HEK293 (cell line): ENCODE measurements around the gene TBC1D30.

ENCODE experiments used
- BCL11A ChIP-seq: fragments of 450-650 bp; formaldehyde crosslinking; IDR thresholded peaks from 2 replicates; pipeline ENCODE4 v1.5.1; 2016; ENCODE audit warnings: low read depth, missing biosample characterization, missing genetic modification characterization
- GLI4 ChIP-seq: fragments of 450-650 bp; formaldehyde crosslinking; IDR thresholded peaks from 2 replicates; pipeline ENCODE4 v1.5.1; 2016; ENCODE audit warnings: missing biosample characterization, missing genetic modification characterization
- HOXA7 ChIP-seq: sonication (generic); formaldehyde crosslinking; IDR thresholded peaks from 2 replicates; pipeline ENCODE4 v1.8.1; 2022; ENCODE audit warnings: missing genetic modification reagents, borderline replicate concordance
- RBAK ChIP-seq: fragments of 450-650 bp; formaldehyde crosslinking; IDR thresholded peaks from 2 replicates; pipeline ENCODE4 v1.5.1; 2016; ENCODE audit warnings: missing biosample characterization, missing genetic modification characterization
- ZNF2 ChIP-seq: fragments of 450-650 bp; formaldehyde crosslinking; IDR thresholded peaks from 2 replicates; pipeline ENCODE4 v1.5.1; 2016; ENCODE audit warnings: missing biosample characterization, missing genetic modification characterization
- ZNF223 ChIP-seq: fragments of 450-650 bp; formaldehyde crosslinking; IDR thresholded peaks from 2 replicates; pipeline ENCODE4 v1.5.1; 2016; ENCODE audit warnings: missing biosample characterization, missing genetic modification characterization
- ZNF555 ChIP-seq: fragments of 450-650 bp; formaldehyde crosslinking; conservative IDR thresholded peaks from 2 replicates; pipeline ENCODE4 v1.5.1; 2017; ENCODE audit warnings: missing biosample characterization, mild to moderate bottlenecking, missing genetic modification characterization, inconsistent platforms
- TF ChIP-seq, protein P1 (sequence below): fragments of 450-650 bp; formaldehyde crosslinking; IDR thresholded peaks from 2 replicates; pipeline ENCODE4 v1.5.1; 2016; ENCODE audit warnings: missing biosample characterization, missing genetic modification characterization
- TF ChIP-seq, protein P2 (sequence below): fragments of 450-650 bp; formaldehyde crosslinking; IDR thresholded peaks from 2 replicates; pipeline ENCODE4 v1.5.1; 2016; ENCODE audit warnings: missing biosample characterization, missing genetic modification characterization, low read depth

DNA sequence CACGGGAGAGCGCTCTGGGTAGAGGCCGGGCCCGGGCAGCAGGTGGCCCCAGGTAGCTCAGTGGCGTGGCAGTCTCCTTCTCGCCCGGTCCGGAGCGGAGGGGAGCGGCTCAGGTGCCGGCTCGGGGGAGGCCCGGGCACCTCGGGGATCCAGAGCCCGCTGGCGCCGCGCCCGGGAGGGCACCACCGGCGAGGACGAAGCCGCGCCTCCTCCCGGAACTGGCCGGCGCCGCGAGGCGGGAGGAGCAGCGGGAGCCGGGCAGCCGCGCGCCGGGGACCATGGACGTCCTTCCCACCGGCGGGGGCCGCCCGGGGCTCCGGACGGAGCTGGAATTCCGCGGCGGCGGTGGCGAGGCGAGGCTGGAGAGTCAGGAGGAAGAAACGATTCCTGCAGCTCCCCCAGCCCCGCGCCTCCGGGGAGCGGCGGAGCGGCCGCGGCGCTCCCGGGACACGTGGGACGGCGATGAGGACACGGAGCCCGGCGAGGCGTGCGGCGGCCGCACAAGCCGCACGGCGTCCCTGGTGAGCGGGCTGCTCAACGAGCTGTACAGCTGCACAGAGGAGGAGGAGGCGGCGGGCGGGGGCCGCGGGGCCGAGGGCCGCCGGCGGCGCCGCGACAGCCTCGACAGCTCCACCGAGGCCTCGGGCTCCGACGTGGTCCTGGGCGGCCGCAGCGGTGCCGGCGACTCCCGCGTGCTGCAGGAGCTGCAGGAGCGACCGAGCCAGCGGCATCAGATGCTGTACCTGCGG, 43.7 kb upstream of the TBC1D30 start:
- TF ChIP-seq, protein P1, sequence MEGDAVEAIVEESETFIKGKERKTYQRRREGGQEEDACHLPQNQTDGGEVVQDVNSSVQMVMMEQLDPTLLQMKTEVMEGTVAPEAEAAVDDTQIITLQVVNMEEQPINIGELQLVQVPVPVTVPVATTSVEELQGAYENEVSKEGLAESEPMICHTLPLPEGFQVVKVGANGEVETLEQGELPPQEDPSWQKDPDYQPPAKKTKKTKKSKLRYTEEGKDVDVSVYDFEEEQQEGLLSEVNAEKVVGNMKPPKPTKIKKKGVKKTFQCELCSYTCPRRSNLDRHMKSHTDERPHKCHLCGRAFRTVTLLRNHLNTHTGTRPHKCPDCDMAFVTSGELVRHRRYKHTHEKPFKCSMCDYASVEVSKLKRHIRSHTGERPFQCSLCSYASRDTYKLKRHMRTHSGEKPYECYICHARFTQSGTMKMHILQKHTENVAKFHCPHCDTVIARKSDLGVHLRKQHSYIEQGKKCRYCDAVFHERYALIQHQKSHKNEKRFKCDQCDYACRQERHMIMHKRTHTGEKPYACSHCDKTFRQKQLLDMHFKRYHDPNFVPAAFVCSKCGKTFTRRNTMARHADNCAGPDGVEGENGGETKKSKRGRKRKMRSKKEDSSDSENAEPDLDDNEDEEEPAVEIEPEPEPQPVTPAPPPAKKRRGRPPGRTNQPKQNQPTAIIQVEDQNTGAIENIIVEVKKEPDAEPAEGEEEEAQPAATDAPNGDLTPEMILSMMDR (tag by site-specific recombination): peak; percentile 47
- TF ChIP-seq ZNF555 (no peak), ZNF2 (tag by site-specific recombination) (no peak), GLI4 (tag by site-specific recombination) (no peak), HOXA7 (CRISPR knock-in tag) (no peak), BCL11A (tag by site-specific recombination) (no peak), ZNF223 (tag by site-specific recombination) (no peak), RBAK (tag by site-specific recombination) (no peak)
- TF ChIP-seq, protein P2, sequence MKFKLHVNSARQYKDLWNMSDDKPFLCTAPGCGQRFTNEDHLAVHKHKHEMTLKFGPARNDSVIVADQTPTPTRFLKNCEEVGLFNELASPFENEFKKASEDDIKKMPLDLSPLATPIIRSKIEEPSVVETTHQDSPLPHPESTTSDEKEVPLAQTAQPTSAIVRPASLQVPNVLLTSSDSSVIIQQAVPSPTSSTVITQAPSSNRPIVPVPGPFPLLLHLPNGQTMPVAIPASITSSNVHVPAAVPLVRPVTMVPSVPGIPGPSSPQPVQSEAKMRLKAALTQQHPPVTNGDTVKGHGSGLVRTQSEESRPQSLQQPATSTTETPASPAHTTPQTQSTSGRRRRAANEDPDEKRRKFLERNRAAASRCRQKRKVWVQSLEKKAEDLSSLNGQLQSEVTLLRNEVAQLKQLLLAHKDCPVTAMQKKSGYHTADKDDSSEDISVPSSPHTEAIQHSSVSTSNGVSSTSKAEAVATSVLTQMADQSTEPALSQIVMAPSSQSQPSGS (tag by site-specific recombination): no peak
